Measurements from ENCODE around the gene FAM184A.
A peak's percentile ranks its signal among the peaks of the same experiment; 100 is the strongest.

FAM184A gene

GRCh38 chr6:119060255-119060907 is 18.1 kb downstream of the FAM184A start:
- DNase-seq (ENCODE audit: low spot score), result no peak

- DNase-seq (ENCODE audit: low spot score), result no peak
Measured at GRCh38 chr6:119055069-119055468, 23.4 kb downstream of the FAM184A start.

GRCh38 chr6:119052987-119053386 is 25.5 kb downstream of the FAM184A start:
- DNase-seq (ENCODE audit: low spot score), result no peak

GRCh38 chr6:119052292-119052889 is 26.1 kb downstream of the FAM184A start:
- no peak for DNase-seq (ENCODE audit: low spot score)

GRCh38 chr6:119044255-119044654 is 34.2 kb downstream of the FAM184A start:
- DNase-seq (ENCODE audit: low spot score), result no peak

GRCh38 chr6:119043783-119044182 is 34.7 kb downstream of the FAM184A start:
- DNase-seq (ENCODE audit: low spot score), result no peak

- DNase-seq (ENCODE audit: low spot score), result no peak
Measured at GRCh38 chr6:119043265-119043664, 35.2 kb downstream of the FAM184A start.

GRCh38 chr6:119040636-119041035 is 37.8 kb downstream of the FAM184A start:
- DNase-seq (ENCODE audit: low spot score), result no peak

GRCh38 chr6:119040229-119040628 is 38.2 kb downstream of the FAM184A start:
- DNase-seq (ENCODE audit: low spot score), result no peak

GRCh38 chr6:119037941-119038623 is 40.4 kb downstream of the FAM184A start:
- DNase-seq (ENCODE audit: low spot score), result no peak

GRCh38 chr6:119037264-119037663 is 41.2 kb downstream of the FAM184A start:
- DNase-seq (ENCODE audit: low spot score), result no peak

- DNase-seq (ENCODE audit: low spot score), result no peak
Measured at GRCh38 chr6:119036081-119036480, 42.4 kb downstream of the FAM184A start.

GRCh38 chr6:119035459-119035858 is 43.0 kb downstream of the FAM184A start:
- no peak for DNase-seq (ENCODE audit: low spot score)

GRCh38 chr6:119034827-119035458 is 43.5 kb downstream of the FAM184A start:
- no peak for DNase-seq (ENCODE audit: low spot score)

GRCh38 chr6:119032428-119032827 is 46.0 kb downstream of the FAM184A start:
- DNase-seq (ENCODE audit: low spot score), result no peak

- no peak for DNase-seq (ENCODE audit: low spot score)
Measured at GRCh38 chr6:119030759-119031158, 47.7 kb downstream of the FAM184A start.

- DNase-seq (ENCODE audit: low spot score), result no peak
Measured at GRCh38 chr6:119028091-119028490, 50.4 kb downstream of the FAM184A start.

- no peak for DNase-seq (ENCODE audit: low spot score)
Measured at GRCh38 chr6:119027465-119027864, 51.0 kb downstream of the FAM184A start.

GRCh38 chr6:119026822-119027221 is 51.6 kb downstream of the FAM184A start:
- no peak for DNase-seq (ENCODE audit: low spot score)

GRCh38 chr6:119025793-119026192 is 52.7 kb downstream of the FAM184A start:
- DNase-seq (ENCODE audit: low spot score), result no peak

- DNase-seq (ENCODE audit: low spot score), result no peak
Measured at GRCh38 chr6:119024111-119024510, 54.4 kb downstream of the FAM184A start.

GRCh38 chr6:119022796-119023195 is 55.7 kb downstream of the FAM184A start:
- peak; percentile 57 for DNase-seq (ENCODE audit: low spot score)

All from globus pallidus (tissue), 1 donor.